Mucosa of gallbladder (tissue), 1 donor: ENCODE data around the gene KCNQ2. TPM values are rescaled to one million over a fixed set of nuclear protein-coding genes. Genes with fewer than 3 reads are reported as not detected.

Experiments
- DNase-seq: peaks from one replicate; pipeline ENCODE4 v3.0.0-alpha.2; 2020; ENCODE audit warnings: low spot score
- total RNA-seq: library from RNA; stranded (reverse); gene quantifications from one replicate; pipeline ENCODE4 v1.2.1, GENCODE V29; 2021
- donor health status: DM: no; HTN: no; CAD: no.

KCNQ2 gene
- total RNA-seq, 1 donor from 2014 or later: 0.46 TPM

DNA sequence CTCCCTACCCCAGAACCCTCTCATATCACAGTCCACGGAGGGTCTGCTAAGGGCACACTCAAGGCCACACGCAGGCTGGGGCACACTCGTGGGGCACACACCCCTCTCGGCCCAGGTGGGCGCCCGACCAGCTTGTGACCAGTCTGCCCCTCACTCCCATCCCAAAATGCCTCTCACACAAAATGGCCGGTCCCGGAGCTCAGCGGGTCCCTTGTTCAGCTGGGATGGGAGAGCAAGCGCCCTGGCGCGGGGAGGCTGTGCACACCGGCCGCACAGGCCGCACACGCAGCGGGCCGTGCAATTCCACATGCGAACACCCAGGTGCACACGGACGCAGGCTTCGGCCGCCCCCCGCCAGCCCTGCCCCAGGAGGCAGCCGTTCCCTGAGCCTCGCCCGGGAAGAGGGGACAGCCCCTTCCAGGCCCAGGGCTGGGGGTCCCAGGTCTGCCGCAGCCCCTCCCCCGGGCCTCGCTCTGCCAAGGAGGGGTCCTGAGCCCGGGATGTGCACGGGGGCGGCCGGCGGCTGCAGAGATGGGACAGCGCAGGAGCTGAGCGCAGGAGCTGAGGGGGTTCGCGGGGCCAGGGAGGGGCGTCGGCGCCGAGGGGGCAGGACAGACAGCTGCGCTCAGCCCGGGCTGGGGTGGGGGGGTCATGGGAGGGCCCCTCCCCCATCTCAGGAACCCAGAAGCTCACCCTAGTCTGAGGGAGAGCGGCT, 1.3 kb downstream of the KCNQ2 start:
- no peak for DNase-seq

DNA sequence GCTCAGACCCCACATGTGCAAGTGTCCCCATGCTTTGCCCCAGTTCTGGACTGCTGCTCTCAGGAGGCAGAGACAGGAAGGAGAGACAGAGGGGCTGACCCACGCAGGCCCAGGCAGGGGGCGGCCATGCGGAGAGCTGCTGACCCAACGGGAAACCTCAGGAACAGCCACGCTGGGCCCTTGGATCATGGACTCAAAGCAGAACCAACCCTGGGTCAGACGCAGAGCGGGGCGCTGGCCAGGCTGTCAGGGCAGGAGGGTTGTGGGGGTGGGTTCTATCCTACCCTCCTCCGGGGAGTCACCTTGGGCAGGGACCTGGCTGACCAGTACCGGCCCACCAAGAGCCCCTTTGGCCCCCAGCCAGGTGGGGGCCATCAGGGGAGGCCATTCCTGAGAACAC, 2.0 kb downstream of the KCNQ2 start:
- no peak for DNase-seq

DNA sequence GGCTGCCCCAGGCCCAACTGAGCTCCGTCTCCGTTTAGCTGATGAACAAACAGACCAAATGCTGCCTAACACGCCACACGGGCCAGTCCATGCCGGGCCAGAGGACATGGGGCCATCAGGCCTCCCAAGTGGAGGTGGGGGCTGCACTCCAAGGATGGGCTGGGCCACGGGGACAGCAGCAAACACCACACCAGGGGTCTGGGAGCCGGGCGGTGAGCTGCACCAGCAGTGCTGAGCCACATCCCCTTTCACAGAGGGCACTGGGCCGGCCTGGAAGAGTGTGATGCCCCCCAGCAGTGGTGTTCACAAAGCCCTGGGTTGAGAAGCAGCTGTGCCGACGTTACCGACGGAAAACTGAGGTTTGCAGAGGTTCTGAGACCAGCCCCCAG, 2.7 kb downstream of the KCNQ2 start:
- no peak for DNase-seq

DNA sequence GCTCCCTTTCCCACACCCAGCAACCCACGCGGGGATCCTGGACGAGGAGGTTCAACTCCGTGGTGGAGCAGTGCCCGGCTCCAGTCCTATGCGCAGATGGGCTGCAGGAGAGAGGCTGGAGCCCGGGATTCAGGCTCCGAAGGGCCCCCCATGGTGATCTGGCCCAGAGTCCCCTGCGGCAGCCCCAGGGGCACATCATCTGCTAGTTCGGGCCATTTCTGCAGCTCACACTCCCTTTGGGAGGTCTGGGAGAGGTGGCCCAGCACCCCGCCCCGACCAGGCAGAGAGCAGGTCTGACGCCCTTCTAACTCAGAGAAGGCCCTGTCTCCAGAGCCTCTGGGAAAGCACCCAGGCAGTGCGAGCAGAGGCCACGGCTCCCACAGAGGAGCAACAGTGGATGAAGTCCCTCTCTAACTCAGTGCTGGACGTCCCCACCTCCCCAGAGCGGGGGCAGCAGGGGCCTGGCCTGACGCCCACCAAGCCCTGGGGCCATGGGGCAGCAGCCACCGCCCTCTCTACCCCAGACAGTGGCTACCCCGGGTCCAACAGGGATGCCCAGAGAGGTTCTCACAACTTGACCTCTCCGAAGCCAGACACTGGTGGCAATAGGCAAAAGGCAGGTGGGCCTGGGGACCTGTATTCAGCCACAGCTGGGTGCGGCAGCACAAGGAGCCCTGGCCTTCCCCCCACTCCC, 3.3 kb downstream of the KCNQ2 start:
- no peak for DNase-seq

DNA sequence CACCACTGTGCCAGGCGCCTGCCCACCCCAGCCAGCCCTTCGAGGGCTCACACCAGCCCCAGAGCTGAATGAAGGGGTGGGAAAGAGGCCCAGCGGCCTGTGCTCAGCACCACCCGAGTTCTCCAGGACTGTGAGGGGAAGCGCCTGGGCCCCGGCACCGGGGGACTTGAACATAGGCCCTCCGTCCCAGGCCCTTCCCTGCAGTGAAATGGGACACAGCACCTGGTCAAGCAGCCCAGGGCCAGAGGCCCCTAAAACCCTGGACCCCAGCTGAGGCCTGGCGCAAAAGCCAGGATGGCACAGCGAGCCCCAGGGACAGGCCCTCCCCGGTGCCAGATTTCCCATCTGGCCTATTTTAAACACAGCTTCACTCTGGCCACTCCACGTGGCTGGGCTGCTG, 4.0 kb downstream of the KCNQ2 start:
- DNase-seq: no peak

DNA sequence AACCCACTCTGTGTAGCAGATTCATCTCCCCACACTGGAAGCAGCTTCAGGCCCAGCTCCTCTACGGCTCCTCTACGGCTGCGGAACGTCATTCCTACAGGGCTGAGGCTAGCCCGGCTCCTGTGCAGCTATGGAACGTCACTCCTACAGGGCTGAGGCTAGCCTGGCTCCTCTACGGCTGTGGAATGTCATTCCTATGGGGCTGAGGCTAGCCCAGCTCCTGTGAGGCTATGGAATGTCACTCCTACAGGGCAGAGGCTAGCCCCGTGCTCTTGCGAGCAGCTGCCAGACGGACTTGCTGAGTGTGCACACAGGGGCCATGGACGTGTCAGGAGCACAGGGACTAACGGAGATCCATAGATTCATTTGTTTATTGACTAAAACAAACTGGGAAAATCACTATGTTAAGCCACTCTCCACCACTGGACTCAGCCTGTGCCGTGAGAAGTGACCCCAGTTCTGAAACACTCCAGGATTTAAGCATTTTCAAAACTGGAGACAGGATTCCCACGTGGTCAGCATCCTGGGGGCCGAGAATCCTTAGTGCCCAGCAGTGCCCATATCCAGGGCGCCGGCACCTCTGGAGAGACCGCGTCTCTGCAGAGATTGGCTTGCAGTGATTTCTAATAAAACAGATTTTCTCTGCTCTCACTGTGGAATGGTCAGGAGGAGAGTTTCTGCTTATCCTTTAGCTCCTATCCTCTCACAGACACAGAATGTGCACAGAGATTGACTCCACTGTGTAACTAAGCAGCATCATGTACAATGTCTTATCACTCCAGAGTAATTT, 5.0 kb downstream of the KCNQ2 start:
- no peak for DNase-seq

DNA sequence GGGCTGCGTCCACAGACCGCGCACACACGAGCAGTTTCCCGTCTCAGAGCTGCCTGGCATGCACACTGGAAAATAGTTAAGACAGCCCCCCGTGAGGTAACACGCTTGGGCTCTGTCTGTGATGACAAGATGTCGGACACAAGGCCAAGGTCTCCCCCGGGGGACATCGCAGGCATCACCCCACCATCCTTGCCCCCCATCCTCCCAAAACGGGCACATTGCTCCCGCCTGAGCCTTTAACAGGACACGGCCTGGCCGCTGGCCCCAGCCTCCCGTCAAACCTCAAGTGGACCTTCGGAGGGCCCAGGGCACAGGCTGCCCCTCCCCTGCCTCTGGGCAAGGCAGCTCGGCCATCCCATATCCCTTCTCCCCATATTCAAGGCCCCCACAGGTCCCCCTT, 5.6 kb downstream of the KCNQ2 start:
- no peak for DNase-seq

DNA sequence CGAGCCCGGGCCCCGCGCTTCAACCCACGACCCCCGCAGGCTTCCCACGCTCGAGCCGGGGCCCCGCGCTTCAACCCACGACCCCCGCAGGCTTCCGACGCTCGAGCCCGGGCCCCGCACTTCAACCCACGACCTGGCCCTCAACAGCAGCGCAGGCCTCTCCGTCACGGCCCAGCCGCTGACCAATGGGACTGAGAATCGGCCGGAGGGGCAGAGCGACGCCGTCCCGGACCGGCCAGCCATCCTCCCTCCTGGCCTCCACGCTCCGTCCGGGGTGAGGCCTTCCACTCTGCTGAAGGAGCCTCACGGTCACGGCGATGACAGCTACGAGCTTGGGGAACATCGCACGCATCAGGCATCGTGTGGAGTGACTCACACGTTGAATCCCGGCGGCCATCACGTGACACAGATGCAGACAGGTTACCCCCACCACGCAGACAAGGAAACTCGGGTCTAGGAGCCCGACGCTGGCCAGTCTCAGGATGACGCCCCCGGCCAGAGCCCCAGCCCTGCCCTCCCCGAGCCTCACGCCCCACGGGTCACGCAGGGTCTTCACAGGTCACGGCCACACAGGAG, 6.1 kb downstream of the KCNQ2 start:
- DNase-seq: no peak

DNA sequence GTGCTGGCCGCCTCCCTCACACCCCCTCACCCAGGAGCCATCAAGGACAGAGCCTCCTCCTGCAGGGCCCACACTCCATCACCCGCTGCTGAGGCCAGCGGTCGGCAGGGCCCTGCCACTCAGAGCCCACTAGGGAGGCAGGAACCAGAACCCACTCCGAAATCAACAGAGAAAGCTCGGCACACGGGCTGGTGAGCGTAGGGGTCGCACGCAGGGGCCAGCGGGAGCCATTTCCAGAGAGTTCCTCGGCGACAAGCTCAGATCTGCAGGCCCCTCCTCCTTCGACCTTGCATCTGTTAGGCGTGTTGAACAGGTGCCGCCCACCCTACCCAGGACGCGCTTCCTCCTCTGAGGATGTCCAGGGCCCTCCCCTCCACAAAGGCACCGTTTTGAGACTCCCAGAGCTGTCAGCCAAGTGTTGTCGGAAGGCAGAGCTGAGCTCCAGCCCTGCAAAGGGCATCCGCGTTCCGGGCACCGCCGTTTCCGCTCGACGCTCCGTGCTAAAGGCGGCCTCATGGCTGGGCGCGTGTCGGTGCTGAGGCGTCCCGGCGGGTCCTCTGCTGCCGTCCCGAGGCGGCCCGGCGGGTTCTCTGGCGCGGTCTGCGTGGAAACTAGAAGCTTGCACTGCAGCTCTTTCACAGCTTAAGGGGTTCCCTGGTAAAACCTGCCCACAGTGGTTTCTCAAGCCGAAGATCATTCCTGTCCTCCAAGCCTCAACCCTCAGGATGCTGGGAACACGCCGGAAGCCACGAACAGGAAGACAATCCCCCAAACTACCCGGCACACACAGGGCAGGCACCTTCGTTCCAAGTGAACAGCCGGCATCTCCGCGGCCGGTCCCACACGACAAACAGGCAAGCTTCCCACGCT, 6.8 kb downstream of the KCNQ2 start:
- DNase-seq: no peak

DNA sequence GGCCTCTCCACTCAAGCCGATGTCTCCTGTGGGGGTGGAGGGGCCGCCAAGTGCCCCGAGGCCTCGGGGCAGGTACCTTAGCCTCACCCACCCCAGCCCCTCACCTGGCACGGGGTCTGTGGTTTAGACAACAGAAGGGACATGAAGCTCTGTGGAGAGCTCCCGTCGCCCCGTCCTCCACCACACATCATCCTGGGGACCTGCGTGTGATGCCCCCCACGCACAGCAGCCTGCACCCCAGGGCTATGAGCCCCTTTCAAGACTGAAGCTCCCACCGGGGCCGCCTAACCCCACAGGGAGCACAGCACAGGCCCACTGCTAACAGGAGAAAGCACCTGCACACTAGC, 8.2 kb downstream of the KCNQ2 start:
- DNase-seq: no peak

DNA sequence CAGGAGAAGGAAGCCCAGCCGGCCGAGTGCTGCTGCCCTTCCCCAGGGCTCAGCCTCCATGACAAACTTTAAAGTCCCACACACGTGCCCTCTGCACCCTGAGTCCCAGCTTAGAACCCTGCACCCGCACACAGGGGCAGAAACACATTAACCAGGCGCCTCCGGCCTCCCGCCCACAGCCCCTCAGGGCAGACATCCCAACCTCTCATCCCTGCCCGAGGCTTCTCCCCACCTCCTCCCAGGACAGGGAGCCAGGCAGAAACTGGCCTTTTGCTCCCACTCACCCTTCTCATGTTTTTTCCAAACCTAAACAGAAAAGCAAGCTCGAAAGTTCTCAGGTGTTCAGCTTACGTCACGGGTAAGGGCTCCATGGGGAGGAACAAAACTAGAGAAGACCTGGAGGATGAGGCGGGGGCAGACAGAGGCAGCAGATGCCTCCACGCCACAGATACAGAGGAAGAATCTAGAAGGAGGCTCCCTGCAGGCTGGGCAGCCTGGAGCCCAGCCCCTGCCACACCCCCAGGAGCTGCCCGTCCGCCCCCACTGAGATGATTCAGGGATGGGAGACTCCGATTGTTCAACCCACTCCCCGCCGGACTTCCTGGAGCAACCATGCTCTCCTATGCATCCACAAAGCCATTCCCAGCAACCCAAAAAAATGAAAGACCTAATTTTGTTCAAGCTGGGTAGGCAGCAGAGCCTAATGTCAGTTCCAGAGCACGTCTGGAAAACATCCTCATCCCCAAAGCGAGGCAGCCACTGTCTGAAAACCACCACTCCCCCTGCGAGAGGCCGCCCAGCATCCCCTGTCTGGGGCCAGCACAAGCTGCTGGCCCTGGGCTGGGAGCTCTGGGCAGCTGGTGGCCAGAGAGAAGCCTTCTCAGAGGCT, 8.8 kb downstream of the KCNQ2 start:
- DNase-seq: no peak

DNA sequence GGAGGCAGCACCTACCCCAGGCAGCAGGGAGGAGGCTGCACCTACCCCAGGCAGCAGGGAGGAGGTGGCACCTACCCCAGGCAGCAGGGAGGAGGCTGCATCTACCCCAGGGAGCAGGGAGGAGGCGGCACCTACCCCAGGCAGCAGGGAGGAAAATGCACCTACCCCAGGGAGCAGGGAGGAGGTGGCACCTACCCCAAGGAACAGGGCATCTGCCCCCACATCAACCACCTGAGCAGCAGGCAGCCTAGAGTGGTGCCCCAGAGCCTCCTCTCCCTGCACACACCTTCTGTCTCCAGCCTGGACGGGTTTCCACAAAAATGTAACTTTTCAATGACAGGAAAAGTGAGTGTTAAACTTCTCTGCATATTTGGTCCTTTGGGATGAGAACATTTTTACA, 10.2 kb downstream of the KCNQ2 start:
- DNase-seq: no peak

DNA sequence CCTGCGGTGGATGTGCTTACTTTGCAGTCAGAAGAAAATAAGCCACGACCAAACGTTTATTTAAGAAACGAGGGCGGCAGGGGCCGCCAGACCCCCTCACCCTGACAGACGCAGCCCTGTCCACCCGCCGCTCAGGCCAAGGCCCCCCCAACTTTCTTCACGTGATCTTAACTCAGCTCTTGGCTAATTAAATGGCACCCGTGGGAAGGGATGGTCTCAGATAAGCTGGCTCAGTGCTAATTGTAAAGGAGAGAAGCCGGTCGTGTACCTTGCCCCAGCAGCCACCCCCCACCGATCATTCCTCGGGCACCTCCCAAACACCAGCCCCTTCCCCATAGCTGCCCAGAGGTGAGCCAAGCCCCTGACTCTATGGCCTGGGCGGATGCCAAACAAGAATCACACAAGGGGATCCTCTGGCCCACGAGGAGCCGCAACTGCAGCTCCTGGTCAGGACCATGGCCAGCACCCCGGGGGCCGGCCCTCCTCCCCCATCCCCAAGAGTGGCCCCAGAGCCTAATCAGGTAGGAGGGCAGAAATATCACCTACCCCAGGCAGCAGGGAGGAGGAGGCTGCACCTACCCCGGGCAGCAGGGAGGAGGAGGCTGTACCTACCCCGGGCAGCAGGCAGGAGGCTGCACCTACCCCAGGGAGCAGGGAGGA, 11.2 kb downstream of the KCNQ2 start:
- DNase-seq: no peak

DNA sequence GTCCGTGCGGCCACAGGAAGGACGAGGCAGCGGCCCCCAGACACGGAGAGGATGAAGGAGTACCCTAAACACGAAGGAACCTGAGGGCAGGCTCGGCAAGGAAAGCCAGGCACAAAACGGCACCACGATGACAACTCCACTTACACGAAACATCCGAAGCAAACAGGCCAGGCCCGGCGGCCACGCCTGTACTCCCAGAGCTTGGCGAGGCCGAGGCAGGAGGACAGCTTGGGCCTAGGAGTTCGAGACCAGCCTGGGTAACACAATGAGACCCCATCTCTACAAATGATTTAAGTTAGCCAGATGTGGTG, 13.4 kb downstream of the KCNQ2 start:
- no peak for DNase-seq

DNA sequence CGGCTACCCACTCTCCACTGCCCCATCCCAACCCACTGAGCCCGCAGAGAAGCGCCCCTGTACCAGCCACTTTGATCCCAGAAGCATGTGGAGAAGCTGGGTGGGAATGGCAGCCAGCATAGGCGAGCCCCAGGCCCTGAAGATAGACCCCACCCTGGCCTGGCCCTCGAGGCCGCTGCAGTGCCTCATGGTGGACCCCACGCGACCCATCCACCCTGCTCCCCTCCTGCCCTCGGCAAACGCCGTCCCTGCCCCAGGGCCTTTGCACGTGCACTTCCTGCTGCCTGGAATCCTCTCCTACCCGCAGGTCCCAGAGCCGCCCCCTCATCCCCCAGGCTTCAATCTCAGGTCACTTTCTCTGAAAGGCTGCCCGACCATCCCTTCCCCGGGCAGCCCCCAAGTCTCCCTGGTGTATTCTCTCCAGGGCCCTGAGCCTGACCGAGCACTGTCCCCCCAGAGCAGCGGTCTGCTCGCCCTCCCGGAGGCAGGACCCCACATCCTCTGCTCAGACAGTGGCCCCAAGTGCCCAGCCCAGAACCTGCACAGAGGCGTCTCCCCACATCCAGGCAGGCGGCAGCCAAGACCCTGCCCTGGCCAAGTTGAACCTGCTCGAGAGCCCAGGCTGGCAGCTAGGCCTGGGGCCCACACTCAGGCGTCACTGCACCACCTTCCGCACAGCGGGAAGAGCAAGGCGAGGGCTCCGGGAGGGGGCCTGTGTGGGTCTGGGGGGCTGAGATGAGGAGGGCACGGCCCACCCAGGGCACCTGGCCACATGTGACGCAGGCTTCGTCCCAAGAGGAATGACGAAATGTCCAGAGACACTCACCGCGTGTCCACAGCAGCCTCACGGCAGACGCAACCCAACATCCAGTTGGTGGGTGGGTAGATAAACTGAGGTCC, 14.0 kb downstream of the KCNQ2 start:
- DNase-seq: no peak

DNA sequence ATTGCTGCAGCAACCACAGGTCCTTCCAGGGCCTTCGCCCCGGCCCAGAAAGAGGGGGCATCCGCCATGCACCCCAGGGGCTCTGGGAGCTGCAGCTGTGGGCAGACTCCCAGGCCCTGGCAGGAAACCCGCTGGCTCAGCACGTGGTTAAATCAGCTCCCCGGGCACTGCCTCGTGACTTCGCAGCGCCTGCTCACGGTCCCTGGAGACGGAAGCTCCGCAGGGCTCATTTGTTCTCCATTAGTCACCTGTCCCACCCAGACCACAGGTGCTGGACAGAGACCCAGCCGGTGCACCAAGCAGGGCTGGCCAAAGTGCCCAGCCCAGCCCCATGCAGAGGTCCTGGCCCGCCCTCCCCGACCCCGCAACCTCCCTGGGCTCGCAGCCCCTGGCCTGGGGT, 14.7 kb downstream of the KCNQ2 start:
- DNase-seq: no peak

DNA sequence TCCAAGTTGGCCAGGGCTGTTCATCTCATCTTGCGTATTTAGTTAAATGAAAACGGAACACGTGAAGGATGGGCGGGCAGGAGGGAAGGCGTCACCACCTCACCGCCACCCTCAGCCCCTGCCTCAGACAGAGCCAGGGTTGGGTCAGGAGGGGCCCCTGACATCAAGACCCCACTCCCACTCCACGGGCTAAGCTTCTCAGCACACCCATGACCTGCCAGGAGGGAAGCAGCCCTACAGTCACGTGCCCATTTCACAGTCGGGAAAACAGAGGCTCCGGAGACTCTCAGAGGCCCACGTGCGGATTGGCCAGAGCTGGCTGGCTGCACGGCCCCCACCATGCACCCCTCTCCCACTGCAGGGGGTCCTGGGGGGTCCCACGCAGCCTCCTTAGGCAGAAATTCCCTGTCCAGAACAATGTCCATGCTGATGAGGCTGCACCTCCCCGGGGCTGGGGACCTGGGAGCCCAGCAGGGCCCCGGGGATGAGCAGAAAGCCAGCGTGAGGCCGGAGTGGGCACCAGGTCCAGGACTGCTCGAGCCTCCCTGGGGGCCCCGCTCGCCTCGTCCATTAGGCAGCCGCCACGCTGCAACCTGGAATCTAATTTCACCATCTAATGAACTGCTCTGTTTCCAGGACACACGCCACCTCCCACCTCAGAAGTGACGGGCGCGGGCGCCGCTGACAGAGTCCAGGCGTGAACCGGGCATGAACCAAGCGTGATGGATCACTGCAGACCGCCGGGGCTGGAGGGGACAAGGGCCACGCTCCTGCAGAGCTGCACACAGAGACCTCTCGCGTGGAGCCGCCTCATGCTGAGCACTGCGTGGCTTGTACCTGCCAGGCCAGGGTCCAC, 15.8 kb downstream of the KCNQ2 start:
- no peak for DNase-seq

DNA sequence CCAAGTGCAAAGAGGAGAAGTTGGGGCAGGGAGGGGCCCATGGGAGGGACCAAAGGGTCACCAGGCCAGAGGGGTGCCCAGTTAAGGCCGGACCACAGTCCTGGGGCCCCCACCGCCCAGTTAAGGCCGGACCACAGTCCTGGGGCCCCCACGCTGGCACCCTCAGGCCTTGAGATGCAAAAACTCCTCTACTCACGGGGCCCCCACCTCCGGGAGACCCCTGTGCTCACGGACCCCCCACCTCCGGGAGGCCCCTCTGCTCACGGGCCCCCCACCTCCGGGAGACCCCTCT, 16.9 kb downstream of the KCNQ2 start:
- DNase-seq: no peak
